ENCODE results near the gene ABHD10. TPM values are rescaled to one million over a fixed set of nuclear protein-coding genes. Genes with fewer than 3 reads are reported as not detected.

The ABHD10 gene
- total RNA-seq, 1 donor from 2014 or later, result 82.9 TPM

- Histone ChIP-seq H3K36me3 (no peaks in the 10 kb centered on the region), H3K4me2 (no peak overlapping the region), H3K9ac (no peak overlapping the region), H2AFZ (replicated peaks) (no peak overlapping the region), H3K79me2 (ENCODE audit: low read depth) (no peaks in the 10 kb centered on the region), H3K27ac (no peak overlapping the region), H3F3A (ENCODE audit: low read depth) (peaks cover 20% of the 10 kb centered on the region), H3K27me3 (no peaks in the 10 kb centered on the region), H3K4me3 (no peak overlapping the region), H3K4me1 (no peaks in the 10 kb centered on the region), H3K9me3 (ENCODE audit: low read depth) (no peaks in the 10 kb centered on the region), H4K20me1 (ENCODE audit: low read depth) (peaks cover 16% of the 10 kb centered on the region)
- H3K27ac Mint-ChIP-seq, result no peak overlapping the region
- H3K27me3 Mint-ChIP-seq (ENCODE audit: insufficient read depth, low read depth), result no peaks in the 10 kb centered on the region
- peaks cover 45% of the 10 kb centered on the region for H3K4me1 Mint-ChIP-seq
- DNase-seq (ENCODE audit: low spot score), result no peak
- H3K9me3 Mint-ChIP-seq, result no peaks in the 10 kb centered on the region
- TF ChIP-seq EZH2phosphoT487 (IDR thresholded peaks at IDR 0.05) (no peak), EZH2 (IDR thresholded peaks at IDR 0.05) (no peak)
- peaks cover 56% of the 10 kb centered on the region for H3K36me3 Mint-ChIP-seq
- no peak overlapping the region for H3K4me3 Mint-ChIP-seq
Measured at GRCh38 chr3:112010636-112011035, 31.8 kb downstream of the ABHD10 start.

GRCh38 chr3:112011376-112011940 is 32.6 kb downstream of the ABHD10 start:
- Histone ChIP-seq H4K20me1 (ENCODE audit: low read depth) (peaks cover 16% of the 10 kb centered on the region), H3K4me3 (no peak overlapping the region), H2AFZ (replicated peaks) (no peak overlapping the region), H3K36me3 (no peaks in the 10 kb centered on the region), H3K27me3 (no peaks in the 10 kb centered on the region), H3K4me2 (no peak overlapping the region), H3K9me3 (ENCODE audit: low read depth) (no peaks in the 10 kb centered on the region), H3K9ac (no peak overlapping the region), H3F3A (ENCODE audit: low read depth) (peaks cover 20% of the 10 kb centered on the region), H3K27ac (no peak overlapping the region), H3K79me2 (ENCODE audit: low read depth) (no peaks in the 10 kb centered on the region), H3K4me1 (no peaks in the 10 kb centered on the region)
- Mint-ChIP-seq H3K27ac (peak overlapping the region; percentile 52), H3K9me3 (no peaks in the 10 kb centered on the region), H3K4me1 (peaks cover 54% of the 10 kb centered on the region), H3K36me3 (peaks cover 54% of the 10 kb centered on the region), H3K4me3 (no peak overlapping the region), H3K27me3 (ENCODE audit: insufficient read depth, low read depth) (no peaks in the 10 kb centered on the region)
- DNase-seq (ENCODE audit: low spot score), result no peak
- TF ChIP-seq CTCF (IDR thresholded peaks at IDR 0.05) (no peak), EZH2 (IDR thresholded peaks at IDR 0.05) (no peak), EZH2phosphoT487 (IDR thresholded peaks at IDR 0.05) (no peak)

- Mint-ChIP-seq H3K4me3 (no peak overlapping the region), H3K27ac (no peak overlapping the region), H3K36me3 (peaks cover 48% of the 10 kb centered on the region), H3K27me3 (ENCODE audit: insufficient read depth, low read depth) (no peaks in the 10 kb centered on the region), H3K4me1 (peaks cover 60% of the 10 kb centered on the region), H3K9me3 (no peaks in the 10 kb centered on the region)
- Histone ChIP-seq H3K27ac (no peak overlapping the region), H3K36me3 (no peaks in the 10 kb centered on the region), H3F3A (ENCODE audit: low read depth) (peaks cover 20% of the 10 kb centered on the region), H3K27me3 (no peaks in the 10 kb centered on the region), H3K4me1 (no peaks in the 10 kb centered on the region), H3K9ac (no peak overlapping the region), H3K4me2 (no peak overlapping the region), H3K4me3 (no peak overlapping the region), H2AFZ (replicated peaks) (no peak overlapping the region), H3K79me2 (ENCODE audit: low read depth) (no peaks in the 10 kb centered on the region), H3K9me3 (ENCODE audit: low read depth) (no peaks in the 10 kb centered on the region), H4K20me1 (ENCODE audit: low read depth) (peaks cover 16% of the 10 kb centered on the region)
- no peak for DNase-seq (ENCODE audit: low spot score)
- TF ChIP-seq EZH2 (IDR thresholded peaks at IDR 0.05), result no peak
- no peak for TF ChIP-seq CTCF (IDR thresholded peaks at IDR 0.05)
- no peak for TF ChIP-seq EZH2phosphoT487 (IDR thresholded peaks at IDR 0.05)
Measured at GRCh38 chr3:112012205-112012992, 33.6 kb downstream of the ABHD10 start.
